ENCODE results near the gene STEEP1.

GRCh38 chrX:119552508-119552907 lies 12.7 kb downstream of the STEEP1 start:
- TF ChIP-seq POLR2A (IDR thresholded peaks at IDR 0.05) = no peak
- TF ChIP-seq CTCF (IDR thresholded peaks at IDR 0.05) = no peak
